Stimulated activated CD4-positive, alpha-beta T cell treated with anti-CD3 and anti-CD28 coated beads, Interleukin-12 subunit alpha, Interleukin-12 subunit beta, amount 100 ng/mL, for 24 hours (primary cell): Measurements from ENCODE around the gene S1PR4.
"Not testable (repeated sequence)": the region's sequence is repeated elsewhere in the genome, so short reads cannot be mapped to it uniquely, and the experiment has no call there.

Experiments used
- DNase-seq, 2 experiments: peaks; one replicate each; pipeline ENCODE4 v3.0.0-alpha.2; 2020; ENCODE audit warnings: low read depth in 2 of 2

The S1PR4 gene

DNA sequence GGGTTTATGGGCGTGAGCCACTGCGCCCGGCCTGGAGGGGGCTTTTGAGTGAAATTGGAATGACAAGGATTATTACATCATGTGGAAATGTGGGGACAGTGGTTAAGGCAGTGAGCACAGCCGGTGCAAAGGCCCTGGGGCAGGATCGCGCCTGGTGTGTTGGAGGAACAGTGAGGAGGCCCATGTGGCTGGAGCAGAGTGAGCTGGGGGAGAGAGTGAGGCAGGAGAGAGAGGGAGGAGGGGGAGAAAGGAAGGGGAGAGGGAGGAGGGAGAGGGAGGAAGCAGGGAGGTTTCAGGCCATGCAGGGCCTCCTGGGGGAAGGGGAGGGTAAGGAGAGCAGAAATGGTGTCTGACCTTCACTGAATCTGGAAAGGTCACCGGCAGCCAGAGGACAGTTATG is 34.6 kb downstream of the S1PR4 start:
- no peak for DNase-seq

GRCh38 chr19:3216874-3217273 is 38.3 kb downstream of the S1PR4 start:
- DNase-seq = no peak

- no peak for DNase-seq
Measured at GRCh38 chr19:3220576-3220975, 42.0 kb downstream of the S1PR4 start.

DNA sequence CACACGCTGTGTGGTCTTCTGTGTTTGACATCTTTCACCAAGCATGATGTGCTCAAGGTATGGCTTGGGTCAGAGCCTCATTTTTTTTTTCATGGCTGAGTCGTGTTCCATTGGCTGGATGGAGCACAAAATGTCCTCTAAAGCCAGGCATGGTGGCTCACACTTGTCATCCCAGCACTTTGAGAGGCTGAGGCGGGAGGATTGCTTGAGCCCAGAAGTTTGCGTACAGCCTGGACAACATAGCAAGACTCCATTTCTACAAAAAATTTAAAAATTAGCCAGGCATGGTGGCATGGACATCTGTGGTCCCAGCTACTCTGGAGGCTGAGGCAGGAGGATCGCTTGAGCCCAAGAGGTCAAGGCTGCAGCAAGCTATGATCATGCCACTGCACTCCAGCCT is 43.0 kb downstream of the S1PR4 start:
- not testable (repeated sequence) for DNase-seq

GRCh38 chr19:3222709-3223108 is 44.1 kb downstream of the S1PR4 start:
- no peak for DNase-seq

GRCh38 chr19:3224346-3225168 is 46.0 kb downstream of the S1PR4 start, which contains the start of gene CELF5:
Gene CELF5, plus strand, starts transcription at chr19:3224661. Its CDS starts 79 bp downstream, at chr19:3224740.
- DNase-seq = peak in 1 of 2 experiments; percentile 38

- no peak for DNase-seq
Measured at GRCh38 chr19:3225169-3225485, 46.6 kb downstream of the S1PR4 start.

DNA sequence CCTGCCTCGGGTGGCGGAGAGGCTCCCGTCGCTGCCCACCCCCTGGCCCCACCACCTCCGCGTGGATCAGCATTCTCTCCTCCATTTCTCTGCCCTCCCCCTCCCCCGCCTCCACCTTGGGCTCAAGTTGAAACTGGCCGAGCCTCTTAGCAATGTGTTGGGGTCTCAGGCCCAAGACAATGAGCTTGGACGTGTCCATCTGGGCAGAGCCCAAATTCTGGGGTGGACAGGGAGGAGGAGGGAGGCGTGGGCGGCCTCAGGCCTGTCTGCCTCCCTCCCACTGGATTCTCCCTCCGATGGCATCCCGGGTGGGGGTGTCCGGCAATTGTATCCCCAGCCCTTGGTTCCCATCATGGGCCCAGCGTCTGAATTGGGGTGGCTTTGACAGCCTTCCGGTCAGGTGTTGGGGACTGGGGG is 47.1 kb downstream of the S1PR4 start:
- DNase-seq = no peak

DNA sequence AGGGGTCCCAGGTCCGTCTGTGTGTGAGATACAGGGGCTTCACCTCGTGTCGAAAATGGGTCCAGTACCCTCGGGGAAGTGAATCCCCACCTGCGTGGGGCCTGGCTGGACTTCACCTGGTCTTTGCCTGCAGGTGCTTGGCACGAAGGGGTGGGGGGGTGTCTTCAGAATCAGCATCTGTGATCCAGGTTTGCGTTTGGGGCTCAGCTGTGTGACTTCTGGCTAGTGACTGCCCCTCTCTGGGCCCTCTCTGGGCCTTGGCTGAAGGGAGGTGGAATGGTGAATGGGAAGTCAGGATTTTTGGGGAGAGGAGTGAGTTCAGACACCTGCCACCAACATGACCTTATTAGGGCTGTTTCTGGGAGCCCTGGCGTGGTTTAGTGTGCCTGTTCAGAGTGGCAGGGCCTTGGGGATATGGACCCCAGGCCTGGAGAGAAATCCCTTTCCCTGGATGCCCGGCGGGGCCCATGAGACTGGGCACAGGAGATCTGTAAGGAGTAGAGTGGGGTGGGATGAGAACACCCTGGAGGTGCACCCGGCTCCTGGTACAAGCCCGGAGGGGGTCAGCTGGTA is 48.6 kb downstream of the S1PR4 start:
- no peak for DNase-seq

DNA sequence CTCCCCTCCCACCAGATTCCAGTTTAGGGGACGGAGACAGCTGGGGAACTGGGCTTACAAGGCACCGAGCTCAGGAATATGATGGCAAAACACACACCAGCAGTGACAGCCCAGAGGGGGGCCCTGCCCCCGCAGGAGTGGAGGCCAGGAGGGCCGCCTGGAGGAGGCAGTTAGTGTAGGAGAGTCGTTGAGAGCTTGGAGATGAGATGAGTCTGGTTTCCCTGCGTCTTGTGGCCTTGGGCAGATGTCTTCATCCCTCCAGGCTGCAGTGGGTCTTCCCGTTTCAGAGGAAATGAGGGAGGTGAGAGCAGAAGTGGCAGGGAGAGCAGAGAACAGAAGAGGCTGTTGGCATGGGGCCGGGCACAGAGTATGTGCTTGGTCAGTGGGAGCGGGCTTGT is 50.8 kb downstream of the S1PR4 start:
- no peak for DNase-seq
